Transverse colon (tissue), 4 donors: Measurements from ENCODE around the gene ABHD15. TPM values are rescaled to one million over a fixed set of nuclear protein-coding genes. Genes with fewer than 3 reads are reported as not detected.

Experiments
- DNase-seq: peaks from one replicate; pipeline ENCODE4 v3.0.0-alpha.2; 2019
- H3K27ac ChIP-seq, 4 donors: fragments of 200-600 bp; sonication (generic); 2 replicates each; pipeline ENCODE4 v1.5.1; 2016 to 2018; ENCODE audit warnings: inconsistent platforms in 4 of 4
- H3K27me3 ChIP-seq: fragments of 200-600 bp; sonication (generic); 2 replicates; pipeline ENCODE4 v1.5.1; 2017; ENCODE audit warnings: inconsistent platforms
- H3K36me3 ChIP-seq, 4 donors: fragments of 200-600 bp; sonication (generic); 2 replicates each; pipeline ENCODE4 v1.5.1; 2017 to 2019; ENCODE audit warnings: inconsistent platforms in 4 of 4
- H3K4me1 ChIP-seq, 4 donors: fragments of 200-600 bp; sonication (generic); 2 replicates each; pipeline ENCODE4 v1.5.1; 2017 to 2020; ENCODE audit warnings: inconsistent platforms in 4 of 4
- H3K4me3 ChIP-seq, 4 donors: fragments of 200-600 bp; sonication (generic); 1 replicate in 1 of 4; 2 replicates in 3 of 4; pipeline versions ENCODE4 v1.5.1 to v1.6.1; 2017 to 2019; ENCODE audit warnings: inconsistent platforms in 4 of 4
- H3K9me3 ChIP-seq, 2 donors: fragments of 200-600 bp; sonication (generic); 2 replicates each; pipeline ENCODE4 v1.5.1; 2017 to 2019; ENCODE audit warnings: inconsistent platforms in 2 of 2
- EP300 ChIP-seq: sonication (generic); formaldehyde crosslinking; IDR thresholded peaks from one replicate; pipeline ENCODE4 v1.6.1; 2017; ENCODE audit warnings: antibody characterized with exemption, low read depth
- POLR2A ChIP-seq: fragments of 450-650 bp; IDR thresholded peaks from one replicate; pipeline ENCODE4 v1.6.1; 2016; ENCODE audit warnings: antibody characterized with exemption, mild to moderate bottlenecking, moderate library complexity
- POLR2AphosphoS5 ChIP-seq, 3 donors: sonication (generic); formaldehyde crosslinking; IDR thresholded peaks; one replicate each; pipeline ENCODE4 v1.6.1; 2016; ENCODE audit warnings: antibody characterized with exemption in 3 of 3
- WGBS, 2 donors: methylation state at CpG; one replicate each; pipeline ENCODE4 v1.1.5; 2018; ENCODE audit warnings: low coverage in 1 of 2; 5-methylcytosine and 5-hydroxymethylcytosine counted together
- in situ Hi-C, 4 donors: fragments of 200-750 bp; cut with MboI; loops; one replicate each; pipeline versions ENCODE4 v1.15.0 to v1.15.1; 2017; ENCODE audit warnings: low sequenced_read_pairs in 3 of 4, low pct_ligation_motif_present in 1 of 4, low pct_unique_long_range_greater_than_20kb in 1 of 4
- intact Hi-C: fragments of 100-400 bp; cut with DNase I; formaldehyde crosslinking; loops from one replicate; pipeline ENCODE4 v1.15.1; 2023; ENCODE audit warnings: low total_unique reads
- total RNA-seq, 4 donors: library from RNA; depleted of rRNA; stranded (reverse); fragments of >200 nt; gene quantifications; one replicate each; pipeline ENCODE4 v1.1.0, GENCODE V29; 2016
- TF ChIP-seq, protein P1 (sequence below), 5 experiments: fragments of 200-600 bp in 3 of 5; fragments of 450-650 bp in 2 of 5; sonication (generic) in 3 of 5; IDR thresholded peaks; 1 replicate in 2 of 5; 2 replicates in 3 of 5; pipeline ENCODE4 v1.5.1; 2016 to 2017; ENCODE audit warnings: antibody characterized with exemption in 5 of 5, inconsistent platforms in 3 of 5, mild to moderate bottlenecking in 2 of 5, moderate library complexity in 1 of 5

ABHD15 gene
- total RNA-seq, 4 donors from 2014 or later: 18.7 to 38.0 (median 24.6) TPM

DNA sequence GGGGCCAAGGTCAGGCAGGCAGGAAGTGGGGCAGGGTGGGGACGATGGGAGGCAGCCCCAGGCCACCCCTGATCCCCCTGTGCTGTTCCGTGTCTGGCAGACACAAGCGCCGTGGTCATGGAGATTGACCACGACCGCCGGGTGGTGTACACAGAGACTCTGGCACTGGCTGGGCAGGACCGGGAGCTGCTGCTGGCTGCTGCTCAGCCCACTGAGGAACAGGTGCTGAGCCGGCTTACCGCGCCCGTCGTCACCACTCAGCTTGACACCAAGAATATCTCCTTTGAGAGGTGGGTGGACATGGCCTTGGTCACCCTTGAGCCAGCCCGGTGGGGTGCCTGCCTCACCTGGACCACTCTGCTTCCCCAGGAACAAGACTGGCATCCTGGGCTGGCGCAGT is 42.1 kb upstream of the ABHD15 start:
- no peak overlapping the region for H3K4me3 ChIP-seq
- DNase-seq: no peak
- 92% methylated on average over 2 to 15 of the region's 15 CpGs for WGBS, 2 donors
- intact Hi-C loops: no loop called here
- TF ChIP-seq POLR2A: no peak
- TF ChIP-seq POLR2AphosphoS5 (IDR thresholded peaks at IDR 0.05): no peak
- TF ChIP-seq, protein P1, sequence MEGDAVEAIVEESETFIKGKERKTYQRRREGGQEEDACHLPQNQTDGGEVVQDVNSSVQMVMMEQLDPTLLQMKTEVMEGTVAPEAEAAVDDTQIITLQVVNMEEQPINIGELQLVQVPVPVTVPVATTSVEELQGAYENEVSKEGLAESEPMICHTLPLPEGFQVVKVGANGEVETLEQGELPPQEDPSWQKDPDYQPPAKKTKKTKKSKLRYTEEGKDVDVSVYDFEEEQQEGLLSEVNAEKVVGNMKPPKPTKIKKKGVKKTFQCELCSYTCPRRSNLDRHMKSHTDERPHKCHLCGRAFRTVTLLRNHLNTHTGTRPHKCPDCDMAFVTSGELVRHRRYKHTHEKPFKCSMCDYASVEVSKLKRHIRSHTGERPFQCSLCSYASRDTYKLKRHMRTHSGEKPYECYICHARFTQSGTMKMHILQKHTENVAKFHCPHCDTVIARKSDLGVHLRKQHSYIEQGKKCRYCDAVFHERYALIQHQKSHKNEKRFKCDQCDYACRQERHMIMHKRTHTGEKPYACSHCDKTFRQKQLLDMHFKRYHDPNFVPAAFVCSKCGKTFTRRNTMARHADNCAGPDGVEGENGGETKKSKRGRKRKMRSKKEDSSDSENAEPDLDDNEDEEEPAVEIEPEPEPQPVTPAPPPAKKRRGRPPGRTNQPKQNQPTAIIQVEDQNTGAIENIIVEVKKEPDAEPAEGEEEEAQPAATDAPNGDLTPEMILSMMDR (IDR thresholded peaks at IDR 0.05): no peak
- no peak for TF ChIP-seq EP300
- peaks cover 5 to 12% (median 11%) of the 10 kb centered on the region in 4 donors for H3K4me1 ChIP-seq
- no peak overlapping the region for H3K27ac ChIP-seq
- H3K36me3 ChIP-seq: no peaks in the 10 kb centered on the region
- H3K27me3 ChIP-seq: no peaks in the 10 kb centered on the region
- H3K9me3 ChIP-seq: no peaks in the 10 kb centered on the region
- in situ Hi-C loops: loop anchor here in 1 of 4 donors (25.0 kb wide), 1 partner anchor 328 kb away; the partner anchor contains the start of genes EFCAB5 and SSH2

DNA sequence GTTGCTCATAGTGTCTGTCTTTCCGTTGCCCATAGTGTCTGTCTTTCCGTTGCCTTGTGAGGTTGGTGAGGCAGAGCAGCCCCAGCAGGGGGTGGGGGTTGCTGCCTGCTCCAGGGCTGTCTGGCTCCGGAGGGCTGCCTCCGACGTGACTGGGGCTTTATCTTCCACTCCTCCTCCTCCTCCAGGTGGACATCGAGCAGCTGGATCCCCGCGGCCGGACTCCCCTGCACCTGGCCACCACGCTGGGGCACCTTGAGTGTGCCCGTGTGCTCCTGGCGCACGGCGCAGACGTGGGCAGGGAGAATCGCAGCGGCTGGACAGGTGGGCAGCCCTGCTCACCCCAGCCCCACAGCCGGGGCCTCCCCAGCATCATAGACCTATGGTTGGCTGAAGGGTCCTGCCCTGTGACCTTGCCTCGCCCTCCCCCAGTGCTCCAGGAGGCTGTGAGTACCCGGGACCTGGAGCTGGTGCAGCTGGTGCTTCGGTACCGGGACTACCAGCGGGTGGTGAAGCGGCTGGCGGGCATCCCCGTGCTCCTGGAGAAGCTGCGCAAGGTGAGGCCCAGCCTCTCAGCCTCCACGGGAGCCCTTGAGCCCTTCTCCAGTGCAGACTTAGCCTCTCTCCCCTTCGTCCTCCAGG is 40.8 kb upstream of the ABHD15 start:
- no peak for DNase-seq
- WGBS, 2 donors: 80 to 96% methylated on average over 1 to 29 of the region's 29 CpGs

DNA sequence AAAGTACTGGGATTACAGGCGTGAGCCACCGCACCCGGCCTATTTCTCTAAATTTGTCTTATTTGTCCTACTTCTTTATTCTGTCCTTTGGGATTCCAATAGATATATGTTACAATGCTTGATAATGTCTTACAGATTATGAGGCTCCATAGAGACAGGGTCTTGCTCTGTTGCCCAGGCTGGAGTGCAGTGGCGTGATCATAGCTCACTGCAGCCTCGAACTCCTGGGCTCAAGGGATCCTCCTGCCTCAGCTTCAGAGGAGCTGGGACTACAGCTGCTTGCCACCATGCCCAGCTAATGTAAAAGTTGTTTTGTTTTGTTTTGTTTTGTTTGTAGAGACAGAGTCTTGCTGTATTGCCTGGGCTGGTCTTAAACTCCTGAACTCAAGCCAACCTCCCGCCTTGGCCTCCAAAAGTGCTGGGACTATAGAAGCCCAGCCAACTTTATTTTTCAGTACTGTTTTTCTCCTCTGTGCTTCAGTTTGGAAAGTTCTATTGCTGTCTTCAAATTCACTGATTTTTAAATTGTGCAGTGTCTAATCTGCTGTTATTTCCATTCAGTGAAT is 36.4 kb upstream of the ABHD15 start:
- 88 to 89% methylated on average over 3 to 6 of the region's 6 CpGs for WGBS, 2 donors
- DNase-seq: no peak
- intact Hi-C loops: no loop called here
- in situ Hi-C loops: loop anchor here in 1 of 4 donors (25.0 kb wide), 1 partner anchor 334 kb away; the partner anchor contains the start of genes EFCAB5 and SSH2
- Histone ChIP-seq H3K27ac (no peak overlapping the region), H3K27me3 (no peaks in the 10 kb centered on the region), H3K4me3 (no peak overlapping the region), H3K9me3 (no peaks in the 10 kb centered on the region), H3K4me1 (no peaks in the 10 kb centered on the region), H3K36me3 (no peaks in the 10 kb centered on the region)
- TF ChIP-seq EP300 (no peak), POLR2A (no peak), POLR2AphosphoS5 (IDR thresholded peaks at IDR 0.05) (no peak)
- TF ChIP-seq, protein P1 (IDR thresholded peaks at IDR 0.05): no peak

More for the DNA sequence above, 40.8 kb upstream of the ABHD15 start:
- intact Hi-C loops: no loop called here
- H3K9me3 ChIP-seq: no peaks in the 10 kb centered on the region
- H3K36me3 ChIP-seq: no peaks in the 10 kb centered on the region
- H3K4me3 ChIP-seq: no peak overlapping the region
- no peak for TF ChIP-seq EP300
- TF ChIP-seq POLR2AphosphoS5 (IDR thresholded peaks at IDR 0.05): no peak
- no peak for TF ChIP-seq POLR2A
- TF ChIP-seq, protein P1 (IDR thresholded peaks at IDR 0.05): no peak
- in situ Hi-C loops: loop anchor here in 1 of 4 donors (25.0 kb wide), 1 partner anchor 330 kb away; the partner anchor contains the start of genes EFCAB5 and SSH2
- H3K27me3 ChIP-seq: no peaks in the 10 kb centered on the region
- H3K27ac ChIP-seq: no peak overlapping the region
- H3K4me1 ChIP-seq: no peaks in the 10 kb centered on the region

GRCh38 chr17:29597361-29598172 is 30.7 kb upstream of the ABHD15 start:
- no peak for DNase-seq
- Histone ChIP-seq H3K4me3 (no peak overlapping the region), H3K27ac (no peak overlapping the region), H3K27me3 (no peaks in the 10 kb centered on the region), H3K36me3 (no peaks in the 10 kb centered on the region), H3K4me1 (peaks cover 5 to 16% (median 13%) of the 10 kb centered on the region in 4 donors), H3K9me3 (no peaks in the 10 kb centered on the region)
- intact Hi-C loops (no loop called here), in situ Hi-C loops (no loop called here)
- TF ChIP-seq POLR2A (no peak), EP300 (no peak), POLR2AphosphoS5 (IDR thresholded peaks at IDR 0.05) (no peak)
- TF ChIP-seq, protein P1 (IDR thresholded peaks at IDR 0.05): no peak
- WGBS, 2 donors: 77% methylated on average over 13 of the region's 13 CpGs; no CpG with 5 or more reads in 1 of the 2 donors
